GM19023 (cell line): Measurements from ENCODE around the gene FMNL3.
"Not testable (repeated sequence)": the region's sequence is repeated elsewhere in the genome, so short reads cannot be mapped to it uniquely, and the experiment has no call there.

Experiments
- ATAC-seq: cut with Tn5 transposase; IDR thresholded peaks from one replicate; pipeline ENCODE4 v1.9.1; 2021; ENCODE audit warnings: mild to moderate bottlenecking, moderate library complexity; ENCODE audit not compliant: unreplicated experiment

FMNL3 gene

GRCh38 chr12:49713952-49714351, 6.7 kb upstream of the FMNL3 start:
- not testable (repeated sequence) for ATAC-seq

GRCh38 chr12:49708851-49709250, 1.6 kb upstream of the FMNL3 start:
- ATAC-seq: no peak

GRCh38 chr12:49707812-49708147, 575 bp upstream of the FMNL3 start:
- ATAC-seq: no peak

- ATAC-seq: peak; percentile 29
These were observed 666 bp downstream of the FMNL3 start for GRCh38 chr12:49706351-49707127.

GRCh38 chr12:49705479-49706134, 1.6 kb downstream of the FMNL3 start:
- no peak for ATAC-seq

- no peak for ATAC-seq
These were observed 3.5 kb downstream of the FMNL3 start for GRCh38 chr12:49703647-49704137.

- no peak for ATAC-seq
These were observed 4.5 kb downstream of the FMNL3 start for GRCh38 chr12:49702676-49703215.

GRCh38 chr12:49702009-49702408, 5.2 kb downstream of the FMNL3 start:
- ATAC-seq: no peak

GRCh38 chr12:49698619-49699545, 8.3 kb downstream of the FMNL3 start:
- peak; percentile 70 for ATAC-seq

- no peak for ATAC-seq
These were observed 9.4 kb downstream of the FMNL3 start for GRCh38 chr12:49697808-49698207.

GRCh38 chr12:49696723-49697122, 10.5 kb downstream of the FMNL3 start:
- no peak for ATAC-seq

GRCh38 chr12:49693931-49694444, 13.2 kb downstream of the FMNL3 start:
- ATAC-seq: no peak

GRCh38 chr12:49692851-49693250, 14.4 kb downstream of the FMNL3 start:
- ATAC-seq: no peak

- ATAC-seq: no peak
These were observed 17.4 kb downstream of the FMNL3 start for GRCh38 chr12:49689785-49690184.

GRCh38 chr12:49689237-49689636, 18.0 kb downstream of the FMNL3 start:
- ATAC-seq: no peak

- no peak for ATAC-seq
These were observed 19.3 kb downstream of the FMNL3 start for GRCh38 chr12:49687941-49688340.

GRCh38 chr12:49684310-49684854, 22.8 kb downstream of the FMNL3 start:
- ATAC-seq: no peak

GRCh38 chr12:49683599-49684309, 23.5 kb downstream of the FMNL3 start:
- ATAC-seq: no peak

- no peak for ATAC-seq
These were observed 27.1 kb downstream of the FMNL3 start for GRCh38 chr12:49680075-49680474.

GRCh38 chr12:49678711-49679110, 28.5 kb downstream of the FMNL3 start:
- no peak for ATAC-seq
